DND-41 (cell line): Measurements from ENCODE around the gene SPANXB1.
"Not testable (repeated sequence)": the region's sequence is repeated elsewhere in the genome, so short reads cannot be mapped to it uniquely, and the experiment has no call there.

Experiments
- ATAC-seq: fragments of 200-7000 bp; cut with Tn5 transposase; 3 replicates; pipeline ENCODE4 v1.9.1; 2021; ENCODE audit warnings: low read depth; ENCODE audit not compliant: insufficient read depth
- DNase-seq: peaks from one replicate; pipeline ENCODE4 v3.0.0-alpha.2; 2020
- H2AFZ ChIP-seq: 2 replicates; pipeline ENCODE4 v1.6.0; 2012; ENCODE audit warnings: low read depth, low read length
- H3K27ac ChIP-seq: 2 replicates; pipeline ENCODE4 v1.5.1; 2012; ENCODE audit warnings: low read length, inconsistent platforms
- H3K27me3 ChIP-seq: fragments of 200-600 bp; sonication (generic); 2 replicates; pipeline ENCODE4 v1.6.0; 2012; ENCODE audit warnings: low read length, mild to moderate bottlenecking, inconsistent platforms; ENCODE audit not compliant: insufficient read depth, poor library complexity
- H3K36me3 ChIP-seq: 2 replicates; pipeline ENCODE4 v1.5.1; 2012; ENCODE audit warnings: low read length, inconsistent platforms; ENCODE audit not compliant: insufficient read depth
- H3K4me1 ChIP-seq: 2 replicates; pipeline ENCODE4 v1.5.1; 2012; ENCODE audit warnings: mild to moderate bottlenecking, low read length; ENCODE audit not compliant: insufficient read depth
- H3K4me2 ChIP-seq: 2 replicates; pipeline ENCODE4 v1.6.0; 2012; ENCODE audit warnings: mild to moderate bottlenecking, moderate library complexity, low read length, inconsistent platforms; ENCODE audit not compliant: insufficient read depth
- H3K4me3 ChIP-seq, 2 experiments: fragments of 200-600 bp in 1 of 2; shearing (Covaris generic) in 1 of 2; 2 replicates each; pipeline ENCODE4 v1.5.1; 2012 to 2016; ENCODE audit warnings: inconsistent platforms in 2 of 2, low read length in 2 of 2, mild to moderate bottlenecking in 2 of 2, low read depth in 1 of 2, moderate library complexity in 1 of 2
- H3K79me2 ChIP-seq: 2 replicates; pipeline ENCODE4 v1.6.0; 2012; ENCODE audit warnings: low read length, inconsistent platforms; ENCODE audit not compliant: insufficient read depth
- H3K9ac ChIP-seq: 2 replicates; pipeline ENCODE4 v1.6.0; 2012; ENCODE audit warnings: low read depth, mild to moderate bottlenecking, inconsistent platforms, low read length, moderate library complexity
- H3K9me3 ChIP-seq: 2 replicates; pipeline ENCODE4 v1.5.1; 2012; ENCODE audit warnings: low read length, moderate library complexity, mild to moderate bottlenecking, inconsistent platforms; ENCODE audit not compliant: insufficient read depth, severe bottlenecking
- H4K20me1 ChIP-seq: 2 replicates; pipeline ENCODE4 v1.6.0; 2012; ENCODE audit warnings: low read length; ENCODE audit not compliant: insufficient read depth
- EZH2 ChIP-seq: IDR thresholded peaks from 3 replicates; pipeline ENCODE4 v1.6.1; 2012; ENCODE audit warnings: borderline replicate concordance, low read depth, mild to moderate bottlenecking, moderate library complexity, low read length, inconsistent platforms; ENCODE audit not compliant: severe bottlenecking
- TF ChIP-seq, protein P1 (sequence below): IDR thresholded peaks from 2 replicates; pipeline ENCODE4 v1.5.1; 2012; ENCODE audit warnings: borderline replicate concordance, low read length, moderate library complexity, mild to moderate bottlenecking; ENCODE audit not compliant: poor library complexity, severe bottlenecking; ENCODE audit errors: extremely low read depth

Gene SPANXB1

DNA sequence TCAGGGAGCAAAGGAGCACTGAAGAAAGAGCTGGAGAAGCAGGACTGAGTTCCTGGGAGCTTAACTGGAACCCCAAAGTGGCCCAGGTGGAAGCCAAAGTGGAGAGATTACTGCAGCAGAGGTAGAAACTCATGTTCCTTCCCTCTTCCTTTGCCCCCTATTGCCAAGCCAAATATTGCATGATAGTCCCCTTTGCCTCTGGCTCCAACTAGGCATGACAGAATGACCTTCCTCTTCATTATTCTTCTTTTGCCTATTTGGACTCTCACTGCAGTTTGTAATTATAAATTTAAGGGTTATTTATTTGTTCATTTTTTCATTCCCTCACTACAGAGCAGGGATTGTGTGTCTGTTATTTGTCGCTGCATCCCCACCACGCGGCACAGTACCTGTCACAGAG lies 22.1 kb upstream of the SPANXB1 start:
- no peak for TF ChIP-seq EZH2
- TF ChIP-seq, protein P1, sequence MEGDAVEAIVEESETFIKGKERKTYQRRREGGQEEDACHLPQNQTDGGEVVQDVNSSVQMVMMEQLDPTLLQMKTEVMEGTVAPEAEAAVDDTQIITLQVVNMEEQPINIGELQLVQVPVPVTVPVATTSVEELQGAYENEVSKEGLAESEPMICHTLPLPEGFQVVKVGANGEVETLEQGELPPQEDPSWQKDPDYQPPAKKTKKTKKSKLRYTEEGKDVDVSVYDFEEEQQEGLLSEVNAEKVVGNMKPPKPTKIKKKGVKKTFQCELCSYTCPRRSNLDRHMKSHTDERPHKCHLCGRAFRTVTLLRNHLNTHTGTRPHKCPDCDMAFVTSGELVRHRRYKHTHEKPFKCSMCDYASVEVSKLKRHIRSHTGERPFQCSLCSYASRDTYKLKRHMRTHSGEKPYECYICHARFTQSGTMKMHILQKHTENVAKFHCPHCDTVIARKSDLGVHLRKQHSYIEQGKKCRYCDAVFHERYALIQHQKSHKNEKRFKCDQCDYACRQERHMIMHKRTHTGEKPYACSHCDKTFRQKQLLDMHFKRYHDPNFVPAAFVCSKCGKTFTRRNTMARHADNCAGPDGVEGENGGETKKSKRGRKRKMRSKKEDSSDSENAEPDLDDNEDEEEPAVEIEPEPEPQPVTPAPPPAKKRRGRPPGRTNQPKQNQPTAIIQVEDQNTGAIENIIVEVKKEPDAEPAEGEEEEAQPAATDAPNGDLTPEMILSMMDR: no peak
- Histone ChIP-seq H3K4me2 (no peak overlapping the region), H3K36me3 (no peaks in the 10 kb centered on the region), H2AFZ (no peak overlapping the region), H3K79me2 (no peaks in the 10 kb centered on the region), H3K9ac (no peak overlapping the region), H4K20me1 (no peaks in the 10 kb centered on the region), H3K4me3 (no peak overlapping the region), H3K27me3 (no peaks in the 10 kb centered on the region), H3K9me3 (no peaks in the 10 kb centered on the region), H3K4me1 (no peaks in the 10 kb centered on the region), H3K27ac (no peak overlapping the region)
- no peak for DNase-seq
- ATAC-seq: no peak

DNA sequence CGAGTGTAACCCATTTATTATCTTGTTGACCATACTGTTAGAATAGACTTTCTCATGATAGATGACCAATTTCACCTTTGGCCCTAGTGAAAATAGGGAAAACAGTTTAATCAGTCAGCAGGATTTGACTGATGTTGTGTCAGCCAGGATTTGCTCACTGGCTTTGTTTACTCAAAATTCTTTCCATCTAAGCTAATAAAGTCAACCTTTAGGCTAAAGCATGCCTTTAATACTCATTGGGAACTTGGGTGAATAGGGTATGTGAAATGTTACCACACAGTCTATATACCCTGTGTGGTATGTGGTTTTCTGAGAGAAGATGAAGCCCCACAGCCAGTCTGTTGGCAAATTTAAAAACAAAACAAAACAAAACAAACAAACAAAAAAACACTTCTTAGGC lies 18.7 kb upstream of the SPANXB1 start:
- H3K27me3 ChIP-seq: no peaks in the 10 kb centered on the region
- no peak overlapping the region for H2AFZ ChIP-seq
- no peaks in the 10 kb centered on the region for H3K9me3 ChIP-seq
- no peaks in the 10 kb centered on the region for H3K36me3 ChIP-seq
- no peak overlapping the region for H3K27ac ChIP-seq
- H3K79me2 ChIP-seq: no peaks in the 10 kb centered on the region
- TF ChIP-seq EZH2: no peak
- TF ChIP-seq, protein P1: no peak
- ATAC-seq: no peak
- H4K20me1 ChIP-seq: no peaks in the 10 kb centered on the region
- no peak for DNase-seq
- H3K4me3 ChIP-seq: no peak overlapping the region
- no peak overlapping the region for H3K4me2 ChIP-seq
- no peak overlapping the region for H3K9ac ChIP-seq
- no peaks in the 10 kb centered on the region for H3K4me1 ChIP-seq

DNA sequence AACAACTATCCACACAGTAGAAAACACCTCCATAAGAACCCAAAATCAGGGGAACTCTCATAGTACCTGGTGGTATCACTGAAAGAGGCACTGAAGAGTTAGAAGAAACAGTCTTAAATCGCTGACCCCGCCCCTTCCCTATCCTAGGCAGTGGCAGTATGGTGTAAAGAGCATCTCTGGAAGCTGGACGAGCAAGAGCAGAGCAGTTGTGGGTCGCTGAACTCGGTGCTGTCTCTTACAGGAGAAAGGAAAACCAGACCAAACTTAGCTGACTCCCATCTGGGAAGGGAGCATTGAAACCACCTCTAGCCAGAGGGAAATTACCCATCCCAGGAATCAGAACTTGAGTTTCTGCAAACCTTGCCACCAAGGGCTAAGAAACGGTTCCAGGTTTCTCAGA lies 2.8 kb downstream of the SPANXB1 start:
- not testable (repeated sequence) for H4K20me1 ChIP-seq, H3K4me2 ChIP-seq, H3K4me3 ChIP-seq, H3K36me3 ChIP-seq, H3K9ac ChIP-seq, H3K27me3 ChIP-seq, H3K27ac ChIP-seq, H3K79me2 ChIP-seq, ATAC-seq, H3K4me1 ChIP-seq, H3K9me3 ChIP-seq, DNase-seq, H2AFZ ChIP-seq

DNA sequence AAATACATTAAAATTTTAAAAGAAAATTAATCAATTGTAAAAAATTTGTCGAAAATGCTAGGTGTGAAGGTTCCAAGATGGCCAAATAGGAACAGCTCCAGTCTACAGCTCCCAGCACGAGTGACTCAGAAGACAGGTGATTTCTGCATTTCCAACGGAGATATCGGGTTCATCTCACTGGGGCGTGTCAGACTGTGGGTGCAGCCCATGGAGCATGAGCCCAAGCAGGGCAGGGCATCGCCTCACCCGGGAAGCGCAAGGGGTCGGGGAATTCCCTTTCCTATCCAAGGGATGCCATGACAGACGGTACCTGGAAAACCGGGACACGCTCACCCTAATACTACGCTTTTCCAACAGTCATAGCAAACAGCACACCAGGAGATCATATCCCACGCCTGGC lies 41.9 kb downstream of the SPANXB1 start:
- not testable (repeated sequence) for H3K4me2 ChIP-seq, H3K9me3 ChIP-seq, DNase-seq, H4K20me1 ChIP-seq, H3K4me1 ChIP-seq, H3K27me3 ChIP-seq, H3K27ac ChIP-seq, H3K79me2 ChIP-seq, H3K4me3 ChIP-seq, H3K36me3 ChIP-seq, ATAC-seq, H2AFZ ChIP-seq, H3K9ac ChIP-seq

DNA sequence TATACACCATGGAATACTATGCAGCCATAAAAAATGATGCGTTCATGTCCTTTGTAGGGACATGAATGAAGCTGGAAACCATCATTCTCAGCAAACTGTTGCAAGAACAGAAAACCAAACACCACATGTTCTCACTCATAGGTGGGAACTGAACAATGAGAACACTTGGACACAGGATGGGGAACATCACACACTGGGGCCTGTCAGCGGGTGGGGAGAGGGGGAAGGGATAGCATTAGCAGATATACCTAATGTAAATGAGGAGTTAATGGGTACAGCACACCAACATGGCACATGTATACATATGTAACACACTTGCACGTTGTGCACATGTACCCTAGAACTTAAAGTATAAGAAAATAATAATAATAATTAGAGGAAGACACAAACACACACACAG lies 47.5 kb downstream of the SPANXB1 start:
- H3K4me2 ChIP-seq, H4K20me1 ChIP-seq: not testable (repeated sequence)

DNA sequence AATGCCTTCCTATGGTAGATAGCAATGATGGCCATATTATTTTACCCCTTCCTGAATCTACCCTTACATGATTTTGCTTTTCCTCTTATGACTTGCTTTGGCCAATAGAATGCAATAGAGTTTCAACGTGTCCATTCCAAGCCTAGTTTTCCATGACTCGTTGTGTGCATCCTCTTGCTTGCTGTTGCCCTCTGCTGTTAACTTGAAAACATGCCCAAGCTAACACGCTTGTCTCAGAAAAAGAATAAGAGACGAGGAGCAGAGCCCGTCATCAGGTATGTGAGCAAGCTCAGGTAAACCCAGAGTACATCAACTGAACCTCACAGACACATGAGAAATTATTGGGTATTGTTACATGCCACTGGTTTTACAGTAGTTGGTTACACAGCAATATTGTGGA lies 49.7 kb downstream of the SPANXB1 start:
- not testable (repeated sequence) for H4K20me1 ChIP-seq, ATAC-seq, DNase-seq, H3K36me3 ChIP-seq, H3K79me2 ChIP-seq, H3K4me1 ChIP-seq, H3K27ac ChIP-seq, H2AFZ ChIP-seq, H3K9ac ChIP-seq, H3K4me3 ChIP-seq, H3K4me2 ChIP-seq, H3K9me3 ChIP-seq, H3K27me3 ChIP-seq

More for the DNA sequence above, 47.5 kb downstream of the SPANXB1 start:
- DNase-seq, H3K9me3 ChIP-seq, H3K36me3 ChIP-seq, H3K27ac ChIP-seq, H3K27me3 ChIP-seq, H3K9ac ChIP-seq, H2AFZ ChIP-seq, ATAC-seq, H3K4me1 ChIP-seq, H3K4me3 ChIP-seq, H3K79me2 ChIP-seq: not testable (repeated sequence)
